HG03457 (cell line): ENCODE data around the gene FLAD1.
A peak's percentile ranks its signal among the peaks of the same experiment; 100 is the strongest.

Experiments used
- ATAC-seq: cut with Tn5 transposase; IDR thresholded peaks from one replicate; pipeline ENCODE4 v1.9.1; 2021; ENCODE audit warnings: moderate number of reproducible peaks; ENCODE audit not compliant: unreplicated experiment

FLAD1 gene

DNA sequence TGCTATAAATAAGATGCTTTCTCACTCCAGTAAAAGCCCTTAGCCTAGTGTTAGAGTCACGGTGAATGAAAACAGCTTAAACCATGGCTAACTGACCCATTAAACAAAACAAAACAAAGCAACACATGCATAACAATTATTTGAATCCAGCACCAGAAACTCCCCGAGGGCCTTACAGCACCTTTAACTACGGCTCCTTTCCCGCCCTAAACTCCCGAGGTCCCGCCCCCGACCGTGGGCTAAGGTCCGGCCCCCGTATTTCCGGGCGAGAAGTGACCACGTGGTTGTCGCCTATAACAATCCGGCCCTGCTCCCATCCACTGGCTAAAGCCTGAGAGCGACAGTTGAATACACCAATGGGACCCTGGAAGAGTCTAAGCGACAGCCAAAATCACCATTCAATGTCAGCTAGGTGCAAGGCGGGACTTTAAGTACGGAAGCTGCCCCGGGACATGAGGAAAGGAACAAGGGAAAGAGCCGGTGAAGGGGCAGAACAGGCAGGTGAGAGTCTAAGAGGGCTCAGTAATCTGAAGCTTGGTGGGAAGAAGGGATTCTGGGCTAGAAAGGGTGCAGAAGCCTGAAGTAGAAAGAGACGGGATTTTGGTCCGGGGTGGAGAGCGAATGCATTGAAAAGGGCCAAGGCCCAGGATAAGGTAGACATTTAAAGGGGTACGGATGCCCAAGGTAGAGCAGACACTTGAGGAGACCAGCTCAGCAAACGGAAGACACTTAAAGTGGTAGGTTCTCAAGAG is at the start of gene FLAD1:
Gene FLAD1 (plus strand): TSS at position 448 of the 752 bp plus-strand sequence. CDS start 351 bp downstream, outside the sequence.
- ATAC-seq = peak; percentile 86

DNA sequence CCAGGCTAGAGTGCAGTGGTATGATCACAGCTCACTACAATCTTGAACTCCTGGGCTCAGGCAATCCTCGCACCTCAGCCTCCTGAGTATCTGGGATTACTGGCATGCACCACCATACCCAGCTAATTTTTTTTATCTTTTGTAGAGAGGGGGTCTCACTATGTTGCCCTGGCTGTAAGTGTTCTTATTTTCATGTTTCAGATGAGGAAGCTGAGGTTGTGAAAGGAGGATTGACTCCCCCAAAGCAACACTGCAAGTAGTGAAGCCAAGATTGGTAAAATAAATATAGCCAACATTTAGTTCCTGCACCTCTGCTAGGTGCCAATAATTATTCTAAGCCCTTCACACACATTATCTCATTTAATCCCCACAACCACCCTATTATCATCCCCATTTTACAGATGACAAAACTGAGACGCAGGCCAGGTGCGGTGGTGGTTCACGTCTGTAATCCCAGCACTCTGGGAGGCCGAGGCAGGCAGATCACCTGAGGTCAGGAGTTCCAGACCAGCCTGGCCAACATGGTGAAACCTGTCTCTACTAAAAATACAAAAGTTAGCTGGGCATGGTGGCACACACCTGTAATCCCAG is 48.7 kb upstream of the FLAD1 start:
- no peak for ATAC-seq

DNA sequence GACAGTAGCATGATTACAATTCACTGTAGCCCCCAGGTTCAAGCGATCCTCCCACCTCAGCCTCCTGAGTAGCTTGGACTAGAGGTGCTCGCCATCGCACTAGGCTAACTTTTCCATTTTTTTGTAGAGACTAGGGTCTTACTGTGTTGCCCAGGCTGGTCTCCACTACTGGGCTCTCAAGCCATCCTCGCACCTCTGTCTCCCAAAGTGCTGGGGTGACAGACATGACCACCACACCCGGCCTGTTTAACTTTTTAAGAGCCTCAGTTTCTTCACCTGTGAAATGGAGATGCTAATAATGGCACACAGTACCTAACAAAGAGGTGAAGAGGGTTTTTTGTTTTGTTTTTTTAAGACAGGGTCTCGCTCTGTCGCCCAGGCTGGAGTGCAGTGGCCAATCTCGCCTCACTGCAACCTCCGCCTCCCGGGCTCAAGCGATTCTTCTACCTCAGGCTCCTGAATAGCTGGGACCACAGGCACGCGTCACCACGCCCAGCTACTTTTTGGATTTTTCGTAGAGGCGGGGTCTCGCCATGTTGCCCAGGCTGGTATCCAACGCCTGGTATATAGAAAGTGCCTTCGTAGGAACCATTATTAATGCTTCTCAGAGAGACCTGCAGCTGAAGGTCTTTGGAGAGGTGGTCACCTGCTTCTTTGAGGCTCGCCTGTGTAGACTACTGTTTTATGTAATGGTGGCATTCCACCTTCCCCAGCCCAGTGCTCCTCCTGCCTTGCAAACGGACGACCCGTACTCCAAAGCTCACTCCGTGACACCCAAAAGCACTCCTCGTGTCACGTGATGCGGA is 47.2 kb upstream of the FLAD1 start:
- no peak for ATAC-seq

DNA sequence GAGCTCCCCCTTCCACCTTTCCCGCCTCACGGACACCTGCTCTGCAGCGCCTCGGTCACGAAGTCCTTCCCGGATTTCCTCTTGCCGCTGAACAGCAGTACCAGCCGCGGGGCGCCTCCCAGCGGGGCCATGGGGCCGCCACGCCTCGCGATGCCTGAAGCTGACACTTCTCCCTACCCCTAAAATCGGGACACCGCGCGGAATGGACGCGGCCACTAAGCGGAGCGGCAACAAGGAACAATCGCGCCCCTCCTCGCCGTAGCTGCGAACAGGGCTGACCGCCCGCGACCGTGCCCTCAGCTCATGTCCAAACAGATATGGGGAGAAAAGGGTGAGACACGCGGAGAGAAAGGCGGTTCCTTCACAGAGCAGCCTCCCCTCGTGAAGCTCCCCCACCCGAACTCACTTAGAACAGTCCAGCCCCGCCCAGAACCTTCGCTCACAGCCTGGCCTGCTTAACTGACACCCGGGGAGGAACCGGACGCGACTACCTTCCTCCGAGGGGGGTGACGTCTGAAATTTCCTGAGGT is 46.5 kb upstream of the FLAD1 start, which contains the start of gene PMVK:
Gene PMVK (minus strand): TSS at position 165 of the 530 bp plus-strand sequence. CDS start 34 bp downstream, at position 131.
- peak; percentile 53 for ATAC-seq

DNA sequence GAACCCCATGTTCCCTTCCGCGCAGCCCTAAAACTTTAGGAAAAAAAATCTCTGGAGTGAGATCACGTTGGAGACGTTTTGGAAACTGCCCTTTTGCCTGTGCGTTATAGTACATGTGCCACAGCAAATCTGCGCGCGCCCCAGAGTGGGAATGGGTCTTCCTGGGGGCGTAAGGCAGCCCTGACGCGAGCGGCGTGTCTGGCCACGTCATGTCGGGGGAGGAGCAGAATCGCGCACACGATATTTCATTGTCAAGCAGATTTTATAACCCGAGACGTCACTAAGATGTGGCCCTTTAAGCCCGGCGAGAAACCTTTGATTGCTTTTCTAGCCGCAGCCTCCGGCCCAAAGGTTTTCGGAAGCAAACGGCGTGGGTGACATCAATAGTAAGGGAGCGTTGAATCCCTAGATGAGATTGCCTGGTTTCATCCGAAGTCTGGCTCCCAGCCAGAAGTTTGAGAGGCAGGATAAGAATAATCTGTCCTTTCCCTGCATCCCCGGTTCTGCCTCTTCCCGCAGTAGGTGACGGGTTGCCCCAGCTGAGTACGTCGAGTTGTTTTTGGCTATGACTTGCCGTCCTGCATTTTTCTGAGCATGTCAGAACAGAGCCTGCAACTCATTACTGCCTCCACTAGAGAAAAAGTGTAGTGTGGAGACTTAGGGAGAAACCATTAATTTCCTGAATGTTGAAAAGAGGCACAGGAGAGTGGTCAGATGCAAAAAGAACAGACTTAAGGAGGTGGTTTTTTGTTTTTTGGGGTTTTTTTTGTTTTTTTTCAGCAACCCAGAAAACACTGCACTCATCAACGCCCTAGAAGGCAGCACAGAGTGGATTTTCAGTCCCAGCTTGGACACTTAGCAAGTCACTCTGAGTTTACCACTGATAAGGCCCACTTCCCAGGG is 45.8 kb upstream of the FLAD1 start:
- ATAC-seq = peak; percentile 35

- ATAC-seq = no peak
These were observed 45.2 kb upstream of the FLAD1 start for GRCh38 chr1:154937988-154938386.

DNA sequence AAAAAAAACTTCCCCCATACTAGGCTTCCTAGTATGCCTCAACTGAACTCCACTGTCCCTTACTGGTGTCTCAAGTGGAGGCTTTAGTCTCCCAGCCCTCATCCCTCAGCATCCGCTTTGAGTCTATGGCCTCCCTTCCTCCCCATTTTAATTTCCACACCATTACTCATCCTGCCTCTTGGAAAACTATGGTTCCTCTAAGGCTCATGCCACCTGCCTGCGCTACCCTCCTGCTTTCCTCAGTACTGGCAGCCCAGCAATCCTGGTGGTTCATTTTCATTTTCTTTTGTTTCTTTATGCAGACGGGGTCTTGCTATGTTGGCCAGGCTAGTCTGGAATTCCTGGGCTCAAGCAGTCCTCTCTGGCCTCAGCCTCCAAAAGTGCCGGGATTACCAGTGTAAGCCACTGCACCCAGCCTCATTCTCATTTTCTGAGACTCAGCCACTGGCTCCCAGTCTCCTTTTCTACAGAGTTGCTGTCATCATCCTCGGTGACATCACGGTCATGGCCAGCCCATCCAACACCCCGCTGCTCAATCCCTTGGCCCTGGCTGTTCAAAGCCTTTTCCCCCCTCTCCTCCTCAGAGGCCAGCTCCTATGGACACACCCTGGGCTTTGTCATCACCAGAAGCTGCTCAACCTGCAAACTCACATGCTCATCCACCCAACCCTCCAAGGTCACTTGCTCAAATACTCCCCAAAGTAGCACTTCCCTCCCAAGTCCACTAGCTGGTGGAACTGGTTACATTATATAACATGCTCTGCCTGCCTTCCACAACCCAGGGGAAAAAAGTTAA is 44.3 kb upstream of the FLAD1 start:
- no peak for ATAC-seq

DNA sequence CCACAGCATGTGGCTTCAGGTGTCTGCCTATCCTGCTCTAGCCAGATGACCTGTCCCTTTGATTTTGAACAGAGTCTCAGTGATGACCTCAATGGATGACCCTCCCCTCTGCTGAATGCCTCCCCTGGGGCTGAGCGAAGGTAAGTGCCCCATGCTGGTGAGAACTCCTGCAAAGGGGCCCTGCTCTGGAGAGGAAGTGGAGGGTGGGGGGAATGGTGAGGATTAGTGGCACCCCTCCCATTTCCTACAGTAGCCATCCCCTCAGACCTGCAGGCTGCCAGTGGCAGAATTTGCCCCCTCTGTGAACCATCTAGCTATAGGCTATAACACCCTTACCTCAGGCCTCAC is 43.0 kb upstream of the FLAD1 start:
- no peak for ATAC-seq

DNA sequence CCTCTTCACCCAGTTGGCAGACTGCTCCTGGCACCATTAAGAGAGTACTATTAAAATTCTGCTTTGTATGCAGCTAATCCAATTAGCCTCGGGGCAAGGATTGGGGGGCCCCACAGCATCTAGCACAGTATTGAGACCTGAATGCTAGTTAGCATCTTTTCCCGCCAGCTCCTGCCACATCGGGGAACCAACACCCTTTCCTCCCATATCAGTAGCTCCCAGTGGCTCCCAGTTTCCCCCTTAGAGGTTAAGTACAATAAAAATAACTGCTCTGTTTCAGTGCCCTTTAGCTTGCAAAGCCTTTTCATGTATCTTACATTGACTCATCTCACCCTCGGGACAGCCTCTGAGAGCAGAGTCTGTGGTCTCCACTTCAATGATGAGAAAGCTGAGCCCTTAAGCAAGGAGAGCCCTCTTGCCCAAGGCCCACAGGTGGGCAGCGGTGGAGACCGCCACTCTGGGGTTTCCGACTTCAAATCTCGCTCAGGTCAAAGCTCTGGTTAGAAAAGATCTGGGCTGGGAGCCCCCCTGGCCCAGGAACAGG is 42.4 kb upstream of the FLAD1 start:
- ATAC-seq = no peak

- no peak for ATAC-seq
These were observed 41.7 kb upstream of the FLAD1 start for GRCh38 chr1:154941333-154942013.

GRCh38 chr1:154943649-154944400 is 39.3 kb upstream of the FLAD1 start:
- ATAC-seq = no peak

GRCh38 chr1:154944401-154945159 is 38.6 kb upstream of the FLAD1 start:
- no peak for ATAC-seq

GRCh38 chr1:154945160-154945961 is 37.8 kb upstream of the FLAD1 start:
- ATAC-seq = no peak

- ATAC-seq = no peak
These were observed 36.9 kb upstream of the FLAD1 start for GRCh38 chr1:154945962-154946850.

- ATAC-seq = no peak
These were observed 35.1 kb upstream of the FLAD1 start for GRCh38 chr1:154948079-154948478.
